GM12878 (cell line): ENCODE data around the gene SLC25A20. TPM values are rescaled to one million over a fixed set of nuclear protein-coding genes. Genes with fewer than 3 reads are reported as not detected.

Source experiments
- ATAC-seq: fragments of 200-7000 bp; cut with Tn5 transposase; 3 replicates; pipeline ENCODE4 v1.9.1; 2020; ENCODE audit warnings: mild to moderate bottlenecking, moderate library complexity
- BruUV-seq: library from RNA; stranded (reverse); fragments of 400-500 nt; replicated peaks from 2 replicates; lab custom pipeline; 2021; lab: Mats Ljungman, UMichigan
- CTCF ChIA-PET: fragments of 300-600 bp; sonication (Branson Sonifier 250); formaldehyde crosslinking; extraction: SDS; loops from one replicate; lab custom pipeline; 2021; ENCODE audit warnings: inconsistent platforms; lab: Yijun Ruan, JAX
- POLR2A ChIA-PET: fragments of 350-600 bp; formaldehyde crosslinking; extraction: SDS; loops from one replicate; lab custom pipeline; 2021; ENCODE audit warnings: inconsistent platforms; lab: Charles Lee
- RAD21 ChIA-PET: fragments of 300-600 bp; sonication (Branson Sonifier 250); formaldehyde crosslinking; loops from one replicate; lab custom pipeline; 2023; ENCODE audit warnings: antibody characterized with exemption; ENCODE audit not compliant: unreplicated experiment; lab: Charles Lee
- SMC1A ChIA-PET: fragments of 300-600 bp; sonication (Branson Sonifier 250); formaldehyde crosslinking; loops from one replicate; lab custom pipeline; 2023; ENCODE audit not compliant: unreplicated experiment, uncharacterized antibody; lab: Charles Lee
- DNase-seq: peaks from one replicate; pipeline ENCODE4 v3.0.0-alpha.2; 2011; ENCODE audit warnings: low read depth, low spot score
- FAIRE-seq: peaks from 3 replicates; lab custom pipeline; 2011; peaks lifted over from hg19 to GRCh38; lab: Jason Lieb, UNC
- H2AFZ ChIP-seq: 2 replicates; pipeline ENCODE4 v1.6.0; 2011; ENCODE audit warnings: low read depth, low read length, control low read depth; ENCODE audit not compliant: control insufficient read depth
- H3K27ac ChIP-seq: 2 replicates; pipeline ENCODE4 v1.5.1; 2011; ENCODE audit warnings: control low read depth; ENCODE audit not compliant: control insufficient read depth, insufficient read depth
- H3K27me3 ChIP-seq, 2 experiments: replicated peaks in 1 of 2; 2 replicates each; pipeline versions ENCODE4 v1.6.0 to v1.6.1; 2011; ENCODE audit warnings: low read length in 1 of 2; ENCODE audit not compliant: control insufficient read depth in 2 of 2, insufficient read depth in 2 of 2
- H3K36me3 ChIP-seq, 2 experiments: 2 replicates each; pipeline ENCODE4 v1.5.1; 2011; ENCODE audit warnings: low read length in 1 of 2; ENCODE audit not compliant: control insufficient read depth in 2 of 2, insufficient read depth in 2 of 2
- H3K4me1 ChIP-seq: 2 replicates; pipeline ENCODE4 v1.6.1; 2011; ENCODE audit warnings: mild to moderate bottlenecking, low read length, moderate library complexity, mixed read lengths; ENCODE audit not compliant: control insufficient read depth, insufficient read depth
- H3K4me2 ChIP-seq: 2 replicates; pipeline ENCODE4 v1.6.0; 2011; ENCODE audit warnings: control low read depth; ENCODE audit not compliant: control insufficient read depth, insufficient read depth
- H3K4me3 ChIP-seq: fragments of 200-600 bp; sonication (generic); 2 replicates; pipeline ENCODE4 v1.5.1; 2016
- H3K79me2 ChIP-seq: 2 replicates; pipeline ENCODE4 v1.6.0; 2011; ENCODE audit warnings: low read length; ENCODE audit not compliant: control insufficient read depth, insufficient read depth
- H3K9ac ChIP-seq: 2 replicates; pipeline ENCODE4 v1.8.0; 2011; ENCODE audit warnings: low read length, control low read depth, mixed read lengths; ENCODE audit not compliant: control insufficient read depth, insufficient read depth
- H3K9me3 ChIP-seq: replicated peaks from 3 replicates; pipeline ENCODE4 v1.5.1; 2011; ENCODE audit warnings: mild to moderate bottlenecking, low read length; ENCODE audit not compliant: control insufficient read depth, insufficient read depth
- H4K20me1 ChIP-seq: 2 replicates; pipeline ENCODE4 v1.6.0; 2011; ENCODE audit not compliant: control insufficient read depth, insufficient read depth
- BHLHE40 ChIP-seq, 2 experiments: fragments of 450-650 bp in 1 of 2; IDR thresholded peaks; 2 replicates each; pipeline ENCODE4 v1.6.1; 2011 to 2017; ENCODE audit warnings: low read depth in 2 of 2, borderline replicate concordance in 1 of 2, improper control_type of control experiment in 1 of 2, low read length in 1 of 2, mild to moderate bottlenecking in 1 of 2
- BMI1 ChIP-seq: fragments of 450-650 bp; IDR thresholded peaks from 2 replicates; pipeline ENCODE4 v1.6.1; 2016; ENCODE audit warnings: mild to moderate bottlenecking, moderate library complexity, borderline replicate concordance
- EED ChIP-seq: sonication (generic); IDR thresholded peaks from 2 replicates; pipeline ENCODE4 v1.6.1; 2016; ENCODE audit warnings: antibody characterized with exemption, low read depth
- EGR1 ChIP-seq, 2 experiments: IDR thresholded peaks; 1 replicate in 1 of 2; 2 replicates in 1 of 2; pipeline ENCODE4 v1.6.1; 2011 to 2012; ENCODE audit warnings: low read depth in 2 of 2, low read length in 2 of 2, borderline replicate concordance in 1 of 2, mild to moderate bottlenecking in 1 of 2, moderate library complexity in 1 of 2
- EP300 ChIP-seq, 2 experiments: fragments of 150-350 bp in 1 of 2; IDR thresholded peaks; 2 replicates each; pipeline ENCODE4 v1.6.1; 2011 to 2012; ENCODE audit warnings: low read depth in 2 of 2, low read length in 2 of 2, borderline replicate concordance in 1 of 2, improper control_type of control experiment in 1 of 2, inconsistent platforms in 1 of 2; ENCODE audit not compliant: control insufficient read depth in 1 of 2
- HCFC1 ChIP-seq: fragments of 150-350 bp; IDR thresholded peaks from 2 replicates; pipeline ENCODE4 v1.6.1; 2014; ENCODE audit warnings: low read length
- PBX3 ChIP-seq: IDR thresholded peaks from 2 replicates; pipeline ENCODE4 v1.6.1; 2011; ENCODE audit warnings: mild to moderate bottlenecking, low read depth, low read length, moderate library complexity; ENCODE audit not compliant: insufficient replicate concordance
- RUNX3 ChIP-seq: IDR thresholded peaks from 2 replicates; pipeline ENCODE4 v1.6.1; 2012; ENCODE audit warnings: low read length, inconsistent platforms
- SKIL ChIP-seq: fragments of 450-650 bp; IDR thresholded peaks from 2 replicates; pipeline ENCODE4 v1.6.1; 2017; ENCODE audit warnings: mild to moderate bottlenecking, low read depth, inconsistent platforms; ENCODE audit not compliant: poor library complexity, severe bottlenecking
- SMARCA5 ChIP-seq: fragments of 450-650 bp; IDR thresholded peaks from 2 replicates; pipeline ENCODE4 v1.6.1; 2017; ENCODE audit warnings: mild to moderate bottlenecking
- SRF ChIP-seq, 2 experiments: IDR thresholded peaks; 2 replicates each; pipeline ENCODE4 v1.6.1; 2011; ENCODE audit warnings: low read depth in 2 of 2, low read length in 2 of 2, mild to moderate bottlenecking in 1 of 2, moderate library complexity in 1 of 2
- TBL1XR1 ChIP-seq: IDR thresholded peaks from 2 replicates; pipeline ENCODE4 v1.6.1; 2012; ENCODE audit warnings: low read depth, low read length, improper control_type of control experiment
- ZNF274 ChIP-seq: IDR thresholded peaks from one replicate; pipeline ENCODE4 v1.8.0; 2011; ENCODE audit not compliant: insufficient read length, insufficient read depth
- WGBS: methylation state at CpG from one replicate; pipeline ENCODE4 v1.1.6; 2016; ENCODE audit warnings: low lambda C conversion rate; ENCODE audit not compliant: insufficient replicate concordance, insufficient coverage; ENCODE audit errors: missing lambda C conversion rate; 5-methylcytosine and 5-hydroxymethylcytosine counted together
- in situ Hi-C: fragments of 300-500 bp; cut with MboI; formaldehyde crosslinking; loops from 9 replicates; pipeline ENCODE4 v1.14.3; 2018; ENCODE audit warnings: mixed read lengths
- intact Hi-C: fragments of 100-400 bp; cut with micrococcal nuclease; formaldehyde crosslinking; loops from one replicate; pipeline ENCODE4 v1.14.2; 2022; ENCODE audit not compliant: unreplicated experiment
- polyA plus RNA-seq, 11 experiments: library from polyadenylated mRNA; depleted of rRNA in 4 of 11; unstranded in 6 of 11; stranded (reverse) in 5 of 11; fragments of >200 nt; fragmentation: Nextera tagmentation in 4 of 11; fragmentation: Illumina TruSeq in 1 of 11; extraction: Ambion mirVana in 4 of 11; extraction: Trizol in 1 of 11; gene quantifications; 1 replicate in 1 of 11; 2 replicates in 10 of 11; pipeline versions ENCODE4 v1.2.1 to v1.2.3, GENCODE V29; 2011 to 2016; ENCODE audit warnings: inconsistent platforms in 2 of 11, missing spikeins in 2 of 11, low read depth in 1 of 11
- total RNA-seq, 4 experiments: library from RNA; depleted of rRNA in 3 of 4; stranded (reverse); fragments of >200 nt in 3 of 4; fragmentation: Illumina TruSeq in 1 of 4; extraction: Trizol in 1 of 4; gene quantifications; 2 replicates each; pipeline versions ENCODE4 v1.2.1 to v1.2.3, GENCODE V29; 2013 to 2021

The SLC25A20 gene
- total and polyA plus RNA-seq, 10 of the 15 experiments (the other 5 are each of a cell fraction or from before 2014, with no cell fraction given), result 12.9 to 38.6 (median 22.1) TPM

DNA sequence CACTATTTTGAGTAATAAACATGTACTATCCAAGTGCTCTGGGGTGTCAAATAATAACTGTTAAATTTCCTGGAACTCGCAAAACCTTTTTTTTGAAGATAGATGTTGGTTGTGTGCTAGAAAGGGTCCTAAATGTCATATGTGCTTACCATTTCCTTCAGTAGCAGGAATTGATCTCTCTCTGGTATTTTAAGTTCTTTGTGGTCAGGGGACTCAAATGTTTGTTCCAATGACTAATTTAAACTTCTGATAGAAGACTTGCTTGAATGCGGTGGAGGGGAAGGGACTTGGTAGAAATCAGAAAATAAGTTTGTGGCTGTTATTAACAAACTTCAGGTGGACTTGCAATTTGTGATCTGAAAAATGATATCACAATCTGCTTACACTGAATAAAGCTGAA, 46.8 kb upstream of the SLC25A20 start:
- TF ChIP-seq RUNX3, result peak; percentile 35; the same call in 1 of the 2 replicates
- no peak for TF ChIP-seq PBX3
- Histone ChIP-seq H3K27me3 (no peaks in the 10 kb centered on the region), H3K4me2 (peak overlapping the region; percentile 46; the same call in 1 of the 2 replicates), H3K9me3 (no peaks in the 10 kb centered on the region), H3K4me1 (peaks cover 8% of the 10 kb centered on the region), H3K79me2 (no peaks in the 10 kb centered on the region; the same call in 1 of the 2 replicates), H3K36me3 (no peaks in the 10 kb centered on the region; a peak in 2 of 4 replicates), H2AFZ (no peak overlapping the region), H3K9ac (no peak overlapping the region), H3K4me3 (no peak overlapping the region), H3K27ac (peak overlapping the region; percentile 51), H4K20me1 (no peaks in the 10 kb centered on the region)
- CTCF ChIA-PET, result no interaction called here
- POLR2A ChIA-PET, result no interaction called here
- SMC1A ChIA-PET, result interaction anchor here (1.0 kb wide), 1 partner anchor 16 kb away, joined by 3 read pairs; no protein-coding TSS in a partner anchor
- FAIRE-seq (no peak), ATAC-seq (no peak), DNase-seq (no peak)
- 51% methylated on average over 2 of the region's 2 CpGs for WGBS
- in situ Hi-C loops, result no loop called here
- intact Hi-C loops, result no loop called here
- RAD21 ChIA-PET, result no interaction called here
- BruUV-seq, result no TSS peak

- no peak overlapping the region for H3K4me3 ChIP-seq
- 100% methylated on average over 3 of the region's 3 CpGs for WGBS
- peaks cover 0 to 20% of the 10 kb centered on the region in 2 experiments for H3K36me3 ChIP-seq
- intact Hi-C loops, result no loop called here
- no peaks in the 10 kb centered on the region for H3K4me1 ChIP-seq
- no peak overlapping the region for H3K4me2 ChIP-seq
- TF ChIP-seq SKIL (no peak), TBL1XR1 (no peak), BHLHE40 (IDR thresholded peaks at IDR 0.05; ENCODE audit: borderline replicate concordance in 1 of 2, low read depth in 2 of 2, low read length in 1 of 2) (no peak), BMI1 (no peak), SRF (IDR thresholded peaks at IDR 0.05; ENCODE audit: low read depth in 2 of 2, low read length in 2 of 2) (no peak), EGR1 (IDR thresholded peaks at IDR 0.05; ENCODE audit: borderline replicate concordance in 1 of 2, low read depth in 2 of 2, low read length in 2 of 2) (no peak), HCFC1 (no peak), EP300 (IDR thresholded peaks at IDR 0.05; ENCODE audit: borderline replicate concordance in 1 of 2, control insufficient read depth in 1 of 2, low read depth in 2 of 2, low read length in 2 of 2) (no peak), EED (no peak), ZNF274 (no peak), SMARCA5 (no peak)
- TF ChIP-seq, all 136 proteins: peak for 0
- H3K9me3 ChIP-seq, result no peaks in the 10 kb centered on the region
- H3K79me2 ChIP-seq, result peaks cover 16% of the 10 kb centered on the region
- RAD21 ChIA-PET, result interaction anchor here (1.1 kb wide), 1 partner anchor 13 kb away, joined by 3 read pairs; no protein-coding TSS in a partner anchor
- H2AFZ ChIP-seq, result no peak overlapping the region
- SMC1A ChIA-PET, result interaction anchor here (1.8 kb wide), 1 partner anchor 11 kb away, joined by 5 read pairs; no protein-coding TSS in a partner anchor
- BruUV-seq, result no TSS peak
- H3K27me3 ChIP-seq, result no peaks in the 10 kb centered on the region
- H4K20me1 ChIP-seq, result no peaks in the 10 kb centered on the region
- DNase-seq (no peak), FAIRE-seq (no peak), ATAC-seq (no peak)
- in situ Hi-C loops, result no loop called here
- H3K27ac ChIP-seq, result no peak overlapping the region
- CTCF ChIA-PET, result interaction anchor here (0.5 to 1.1 kb wide), 3 partner anchors 9 to 653 kb away, joined by 3 to 5 read pairs (median 4); no protein-coding TSS in a partner anchor
- POLR2A ChIA-PET, result no interaction called here
- H3K9ac ChIP-seq, result no peak overlapping the region
These were observed 40.0 kb upstream of the SLC25A20 start for GRCh38 chr3:48938689-48939088.
